Measurements from ENCODE around the gene SBSN. TPM values are rescaled to one million over a fixed set of nuclear protein-coding genes. Genes with fewer than 3 reads are reported as not detected.

SBSN gene
- total and polyA plus RNA-seq, 9 of the 15 experiments (the other 6 are each of a cell fraction or from before 2014, with no cell fraction given): 0.05 TPM; not detected in 8

- TF ChIP-seq ZNF507 (tag; conservative IDR thresholded peaks at IDR 0.05) (no peak), EWSR1 (IDR thresholded peaks at IDR 0.05; ENCODE audit: borderline replicate concordance, low read depth, partially characterized antibody) (no peak), HDAC1 (IDR thresholded peaks at IDR 0.05) (peak in 1 of 2 experiments; percentile 86; a peak in 2 of 4 replicates), BCOR (IDR thresholded peaks at IDR 0.05) (0 out of 2 replicates have a peak, but pooled peaks have one; percentile 11), SIX5 (IDR thresholded peaks at IDR 0.05; ENCODE audit: borderline replicate concordance in 1 of 2, insufficient read depth in 1 of 2, low read depth in 1 of 2, low read length in 2 of 2) (peak; percentile 63 to 76; a peak in 3 of 4 replicates), MAFK (IDR thresholded peaks at IDR 0.05; ENCODE audit: low read length) (no peak), TAF9B (IDR thresholded peaks at IDR 0.05; ENCODE audit: partially characterized antibody) (peak; percentile 59), ZBTB17 (CRISPR knock-in tag; IDR thresholded peaks at IDR 0.05) (peak; percentile 48; the same call in 1 of the 2 replicates), STAT5A (IDR thresholded peaks at IDR 0.05; ENCODE audit: borderline replicate concordance, low read length) (no peak), TCF7L2 (IDR thresholded peaks at IDR 0.05; ENCODE audit: low read depth, low read length) (no peak), POLR2AphosphoS5 (IDR thresholded peaks at IDR 0.05; ENCODE audit: control insufficient read depth, insufficient read depth, low read depth, low read length) (peak; percentile 74), MYC (IDR thresholded peaks at IDR 0.05; ENCODE audit: low read depth, low read length) (peak; percentile 82), MYC (CRISPR knock-in tag; IDR thresholded peaks at IDR 0.05; ENCODE audit: borderline replicate concordance, low read depth) (peak; percentile 84; the same call in 1 of the 2 replicates), TBL1XR1 (IDR thresholded peaks at IDR 0.05; ENCODE audit: low read length in 2 of 2) (peak in 1 of 2 experiments; percentile 58; a peak in 1 of 4 replicates), KDM5B (IDR thresholded peaks at IDR 0.05; ENCODE audit: insufficient replicate concordance, low read depth, low read length) (peak; percentile 81), FOXA3 (CRISPR knock-in tag; conservative IDR thresholded peaks at IDR 0.05 in 1 of 2, IDR thresholded peaks at IDR 0.05 in 1 of 2) (0 out of 4 replicates have a peak, but pooled peaks of 1 of the 2 experiments have one; percentile 38)
- TF ChIP-seq, protein P1, sequence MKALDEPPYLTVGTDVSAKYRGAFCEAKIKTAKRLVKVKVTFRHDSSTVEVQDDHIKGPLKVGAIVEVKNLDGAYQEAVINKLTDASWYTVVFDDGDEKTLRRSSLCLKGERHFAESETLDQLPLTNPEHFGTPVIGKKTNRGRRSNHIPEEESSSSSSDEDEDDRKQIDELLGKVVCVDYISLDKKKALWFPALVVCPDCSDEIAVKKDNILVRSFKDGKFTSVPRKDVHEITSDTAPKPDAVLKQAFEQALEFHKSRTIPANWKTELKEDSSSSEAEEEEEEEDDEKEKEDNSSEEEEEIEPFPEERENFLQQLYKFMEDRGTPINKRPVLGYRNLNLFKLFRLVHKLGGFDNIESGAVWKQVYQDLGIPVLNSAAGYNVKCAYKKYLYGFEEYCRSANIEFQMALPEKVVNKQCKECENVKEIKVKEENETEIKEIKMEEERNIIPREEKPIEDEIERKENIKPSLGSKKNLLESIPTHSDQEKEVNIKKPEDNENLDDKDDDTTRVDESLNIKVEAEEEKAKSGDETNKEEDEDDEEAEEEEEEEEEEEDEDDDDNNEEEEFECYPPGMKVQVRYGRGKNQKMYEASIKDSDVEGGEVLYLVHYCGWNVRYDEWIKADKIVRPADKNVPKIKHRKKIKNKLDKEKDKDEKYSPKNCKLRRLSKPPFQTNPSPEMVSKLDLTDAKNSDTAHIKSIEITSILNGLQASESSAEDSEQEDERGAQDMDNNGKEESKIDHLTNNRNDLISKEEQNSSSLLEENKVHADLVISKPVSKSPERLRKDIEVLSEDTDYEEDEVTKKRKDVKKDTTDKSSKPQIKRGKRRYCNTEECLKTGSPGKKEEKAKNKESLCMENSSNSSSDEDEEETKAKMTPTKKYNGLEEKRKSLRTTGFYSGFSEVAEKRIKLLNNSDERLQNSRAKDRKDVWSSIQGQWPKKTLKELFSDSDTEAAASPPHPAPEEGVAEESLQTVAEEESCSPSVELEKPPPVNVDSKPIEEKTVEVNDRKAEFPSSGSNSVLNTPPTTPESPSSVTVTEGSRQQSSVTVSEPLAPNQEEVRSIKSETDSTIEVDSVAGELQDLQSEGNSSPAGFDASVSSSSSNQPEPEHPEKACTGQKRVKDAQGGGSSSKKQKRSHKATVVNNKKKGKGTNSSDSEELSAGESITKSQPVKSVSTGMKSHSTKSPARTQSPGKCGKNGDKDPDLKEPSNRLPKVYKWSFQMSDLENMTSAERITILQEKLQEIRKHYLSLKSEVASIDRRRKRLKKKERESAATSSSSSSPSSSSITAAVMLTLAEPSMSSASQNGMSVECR (CRISPR knock-in tag; IDR thresholded peaks at IDR 0.05): peak; percentile 84; the same call in 1 of the 2 replicates
- TF ChIP-seq, protein P2, sequence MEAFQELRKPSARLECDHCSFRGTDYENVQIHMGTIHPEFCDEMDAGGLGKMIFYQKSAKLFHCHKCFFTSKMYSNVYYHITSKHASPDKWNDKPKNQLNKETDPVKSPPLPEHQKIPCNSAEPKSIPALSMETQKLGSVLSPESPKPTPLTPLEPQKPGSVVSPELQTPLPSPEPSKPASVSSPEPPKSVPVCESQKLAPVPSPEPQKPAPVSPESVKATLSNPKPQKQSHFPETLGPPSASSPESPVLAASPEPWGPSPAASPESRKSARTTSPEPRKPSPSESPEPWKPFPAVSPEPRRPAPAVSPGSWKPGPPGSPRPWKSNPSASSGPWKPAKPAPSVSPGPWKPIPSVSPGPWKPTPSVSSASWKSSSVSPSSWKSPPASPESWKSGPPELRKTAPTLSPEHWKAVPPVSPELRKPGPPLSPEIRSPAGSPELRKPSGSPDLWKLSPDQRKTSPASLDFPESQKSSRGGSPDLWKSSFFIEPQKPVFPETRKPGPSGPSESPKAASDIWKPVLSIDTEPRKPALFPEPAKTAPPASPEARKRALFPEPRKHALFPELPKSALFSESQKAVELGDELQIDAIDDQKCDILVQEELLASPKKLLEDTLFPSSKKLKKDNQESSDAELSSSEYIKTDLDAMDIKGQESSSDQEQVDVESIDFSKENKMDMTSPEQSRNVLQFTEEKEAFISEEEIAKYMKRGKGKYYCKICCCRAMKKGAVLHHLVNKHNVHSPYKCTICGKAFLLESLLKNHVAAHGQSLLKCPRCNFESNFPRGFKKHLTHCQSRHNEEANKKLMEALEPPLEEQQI (IDR thresholded peaks at IDR 0.05): no peak
These were observed 17.1 kb upstream of the SBSN start, which contains the start of gene TMEM147 (continued) for GRCh38 chr19:35545001-35545854.

Measured in K562 (cell line).